Pancreas (tissue), 10 donors: ENCODE measurements around the gene PLIN3. TPM values are rescaled to one million over a fixed set of nuclear protein-coding genes. Genes with fewer than 3 reads are reported as not detected.
A peak's percentile ranks its signal among the peaks of the same experiment; 100 is the strongest.
"Not testable (repeated sequence)": the region's sequence is repeated elsewhere in the genome, so short reads cannot be mapped to it uniquely, and the experiment has no call there.

Experiments used
- ATAC-seq, 4 donors: fragments of 200-7000 bp; cut with Tn5 transposase; one replicate each; pipeline versions ENCODE4 v1.8.0 to v1.9.1; 2020; ENCODE audit warnings: mild to moderate bottlenecking in 4 of 4, moderate library complexity in 4 of 4
- DNase-seq, 6 donors: peaks; one replicate each; pipeline ENCODE4 v3.0.0-alpha.2; 2020
- FAIRE-seq: peaks from 2 replicates; lab custom pipeline; 2012; peaks lifted over from hg19 to GRCh38; lab: Jason Lieb, UNC
- H3K27ac ChIP-seq, 4 donors: fragments of 200-600 bp; sonication (generic); 1 replicate in 3 of 4; 2 replicates in 1 of 4; pipeline versions ENCODE4 v1.5.0 to v1.8.0; 2020
- H3K27me3 ChIP-seq, 4 donors: fragments of 200-600 bp; one replicate each; pipeline ENCODE4 v1.8.0; 2021
- H3K36me3 ChIP-seq, 3 donors: fragments of 200-600 bp; sonication (generic) in 1 of 3; one replicate each; pipeline versions ENCODE4 v1.5.0 to v1.8.0; 2020 to 2021
- H3K4me1 ChIP-seq, 3 donors: fragments of 200-600 bp; one replicate each; pipeline ENCODE4 v1.8.0; 2021
- H3K4me3 ChIP-seq, 4 donors: fragments of 200-600 bp; sonication (generic) in 2 of 4; one replicate each; pipeline versions ENCODE4 v1.5.0 to v1.8.0; 2020 to 2021
- H3K9me3 ChIP-seq, 4 donors: fragments of 200-600 bp; one replicate each; pipeline ENCODE4 v1.8.0; 2021
- WGBS, 2 donors: extraction: QIAGEN DNeasy Blood & Tissue Kit; methylation state at CpG; one replicate each; pipeline ENCODE4 v1.1.7; 2013; 5-methylcytosine and 5-hydroxymethylcytosine counted together
- intact Hi-C, 3 donors: fragments of 100-400 bp; cut with DNase I; formaldehyde crosslinking; loops; one replicate each; pipeline versions ENCODE4 v1.11.1 to v1.14.2; 2022
- polyA plus RNA-seq, 2 donors: library from polyadenylated mRNA; stranded (reverse); fragments of 200-250 nt; gene quantifications; one replicate each; pipeline ENCODE4 v1.2.3, GENCODE V29; 2013
- total RNA-seq, 6 donors: library from RNA; stranded (reverse); fragmentation: NEBNext Ultra II Directional in 4 of 6; extraction: Animal tissue kit (Norgen Biotek cat#: 25700) in 4 of 6; gene quantifications; one replicate each; pipeline versions ENCODE4 v1.2.1 to v1.2.4, GENCODE V29; 2021 to 2023
- TF ChIP-seq, protein P1 (sequence below), 4 donors: fragments of 200-600 bp; sonication (generic) in 3 of 4; IDR thresholded peaks; one replicate each; pipeline versions ENCODE4 v1.5.0 to v1.8.0; 2021; ENCODE audit warnings: antibody characterized with exemption in 4 of 4
- donor health status: healthy with polysubstance abuse.
- donor health status: DM: no; HTN: no; CAD: no; lungs with moderate emphysema.
- donor health status: DM: no; HTN: no; CAD: no.
- donor health status: control.
- donor health status: control.
- donor health status: Bipolar disorder and iron deficiency.
- donor health status: DM: yes; HTN: yes; CAD: no.
- donor health status: DM: no; HTN: no; CAD: no.
- donor health status: DM: no; HTN: no; CAD: no.
- donor health status: DM: yes; HTN: yes; CAD: no.

PLIN3 gene
- total and polyA plus RNA-seq, 8 donors = 9.3 to 34.2 (median 13.0) TPM

DNA sequence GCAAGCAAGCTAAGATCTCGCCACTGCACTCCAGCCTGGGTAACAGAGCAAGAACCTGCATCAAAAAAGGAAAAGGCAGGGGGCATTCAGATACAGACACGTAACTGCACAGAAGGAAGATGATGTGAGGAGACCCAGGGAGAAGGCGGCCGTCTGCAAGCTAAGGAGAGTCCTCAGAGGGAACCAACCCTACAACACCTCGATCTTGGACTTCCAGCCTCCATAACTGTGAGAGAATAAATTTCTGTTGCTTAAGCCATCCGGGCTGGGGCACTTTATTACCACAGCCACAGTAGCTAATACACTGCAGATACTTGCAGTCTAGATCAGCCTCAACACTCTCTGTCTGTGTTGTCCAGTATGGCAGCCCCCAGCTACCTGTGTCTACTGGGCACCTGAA lies 43.9 kb downstream of the PLIN3 start:
- FAIRE-seq (no peak), DNase-seq (no peak), ATAC-seq (no peak)
- no peak overlapping the region for H3K27ac ChIP-seq
- intact Hi-C loops = no loop called here
- no peak overlapping the region for H3K4me3 ChIP-seq
- TF ChIP-seq, protein P1, sequence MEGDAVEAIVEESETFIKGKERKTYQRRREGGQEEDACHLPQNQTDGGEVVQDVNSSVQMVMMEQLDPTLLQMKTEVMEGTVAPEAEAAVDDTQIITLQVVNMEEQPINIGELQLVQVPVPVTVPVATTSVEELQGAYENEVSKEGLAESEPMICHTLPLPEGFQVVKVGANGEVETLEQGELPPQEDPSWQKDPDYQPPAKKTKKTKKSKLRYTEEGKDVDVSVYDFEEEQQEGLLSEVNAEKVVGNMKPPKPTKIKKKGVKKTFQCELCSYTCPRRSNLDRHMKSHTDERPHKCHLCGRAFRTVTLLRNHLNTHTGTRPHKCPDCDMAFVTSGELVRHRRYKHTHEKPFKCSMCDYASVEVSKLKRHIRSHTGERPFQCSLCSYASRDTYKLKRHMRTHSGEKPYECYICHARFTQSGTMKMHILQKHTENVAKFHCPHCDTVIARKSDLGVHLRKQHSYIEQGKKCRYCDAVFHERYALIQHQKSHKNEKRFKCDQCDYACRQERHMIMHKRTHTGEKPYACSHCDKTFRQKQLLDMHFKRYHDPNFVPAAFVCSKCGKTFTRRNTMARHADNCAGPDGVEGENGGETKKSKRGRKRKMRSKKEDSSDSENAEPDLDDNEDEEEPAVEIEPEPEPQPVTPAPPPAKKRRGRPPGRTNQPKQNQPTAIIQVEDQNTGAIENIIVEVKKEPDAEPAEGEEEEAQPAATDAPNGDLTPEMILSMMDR (IDR thresholded peaks at IDR 0.05) = no peak
- no peaks in the 10 kb centered on the region for H3K27me3 ChIP-seq
- WGBS, 2 donors = 87 to 92% methylated on average over 6 of the region's 6 CpGs
- H3K9me3 ChIP-seq = no peaks in the 10 kb centered on the region
- H3K4me1 ChIP-seq = peaks cover 0 to 10% (median 0%) of the 10 kb centered on the region in 3 donors
- H3K36me3 ChIP-seq = no peaks in the 10 kb centered on the region

DNA sequence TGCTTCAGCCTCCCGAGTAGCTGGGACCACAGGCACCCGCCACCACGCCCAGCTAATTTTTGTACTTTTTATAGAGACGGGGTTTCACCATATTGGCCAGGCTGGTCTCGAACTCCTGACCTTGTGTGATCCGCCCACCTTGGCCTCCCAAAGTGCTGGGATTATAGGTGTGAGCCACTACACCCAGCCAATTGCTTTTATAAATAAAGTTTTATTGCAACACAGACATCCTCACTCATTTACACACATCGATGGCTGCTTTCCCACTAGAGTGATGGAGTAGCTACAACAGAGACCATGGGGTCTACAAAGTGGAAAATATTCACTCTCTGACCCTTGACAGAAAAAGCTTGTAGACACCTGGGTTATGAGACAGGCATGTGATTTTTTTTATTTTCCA lies 45.1 kb downstream of the PLIN3 start:
- 98 to 99% methylated on average over 7 of the region's 7 CpGs for WGBS, 2 donors
- intact Hi-C loops, H3K27me3 ChIP-seq, FAIRE-seq, DNase-seq, ATAC-seq, H3K36me3 ChIP-seq, H3K4me3 ChIP-seq, H3K9me3 ChIP-seq, H3K4me1 ChIP-seq, H3K27ac ChIP-seq: not testable (repeated sequence)

GRCh38 chr19:4821265-4821664 lies 46.2 kb downstream of the PLIN3 start:
- no peak for DNase-seq
- no peak for FAIRE-seq
- no peak for ATAC-seq
- no peaks in the 10 kb centered on the region for H3K9me3 ChIP-seq
- TF ChIP-seq, protein P1 (IDR thresholded peaks at IDR 0.05) = no peak
- no peak overlapping the region for H3K27ac ChIP-seq
- H3K36me3 ChIP-seq = peaks cover 0 to 4% (median 0%) of the 10 kb centered on the region in 3 donors
- 87 to 95% methylated on average over 4 of the region's 4 CpGs for WGBS, 2 donors
- H3K4me3 ChIP-seq = no peak overlapping the region
- H3K27me3 ChIP-seq = no peaks in the 10 kb centered on the region
- intact Hi-C loops = no loop called here
- H3K4me1 ChIP-seq = no peaks in the 10 kb centered on the region

GRCh38 chr19:4817467-4818277 lies 49.8 kb downstream of the PLIN3 start:
- TF ChIP-seq, protein P1 (IDR thresholded peaks at IDR 0.05) = no peak
- H3K4me1 ChIP-seq = peaks cover 0 to 9% (median 0%) of the 10 kb centered on the region in 3 donors
- no peak for ATAC-seq
- H3K27me3 ChIP-seq = no peaks in the 10 kb centered on the region
- intact Hi-C loops = loop anchor here in 2 of 3 donors (10.0 kb wide), 2 partner anchors 207 to 217 kb away; no protein-coding TSS in a partner anchor
- no peak overlapping the region for H3K27ac ChIP-seq
- H3K36me3 ChIP-seq = peaks cover 0 to 4% (median 0%) of the 10 kb centered on the region in 3 donors
- 90 to 91% methylated on average over 32 of the region's 32 CpGs for WGBS, 2 donors
- peak in 2 of 6 donors; percentile 45 to 74 for DNase-seq
- no peak overlapping the region for H3K4me3 ChIP-seq
- no peaks in the 10 kb centered on the region for H3K9me3 ChIP-seq
- no peak for FAIRE-seq

DNA sequence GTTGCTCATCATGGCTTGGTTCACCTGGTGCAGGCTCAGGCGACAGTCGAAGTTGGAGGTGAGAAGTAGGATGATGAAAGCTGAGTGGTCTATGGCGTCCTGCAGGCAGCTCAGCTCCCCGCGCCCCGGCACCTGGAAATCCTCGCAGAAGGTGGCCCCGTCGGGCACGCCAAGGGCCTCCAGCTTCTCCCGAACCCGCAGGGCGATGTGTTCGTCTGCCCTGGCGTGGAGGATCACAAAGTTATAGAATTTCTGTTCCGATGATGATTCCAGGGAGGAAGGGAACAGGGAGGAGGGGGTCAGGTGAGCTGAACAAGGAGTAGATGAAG lies 50.6 kb downstream of the PLIN3 start:
- FAIRE-seq = no peak
- H3K27ac ChIP-seq = no peak overlapping the region
- H3K4me3 ChIP-seq = no peak overlapping the region
- H3K4me1 ChIP-seq = peaks cover 0 to 9% (median 0%) of the 10 kb centered on the region in 3 donors
- TF ChIP-seq, protein P1 (IDR thresholded peaks at IDR 0.05) = no peak
- no peak for DNase-seq
- H3K36me3 ChIP-seq = peaks cover 0 to 4% (median 0%) of the 10 kb centered on the region in 3 donors
- no peaks in the 10 kb centered on the region for H3K9me3 ChIP-seq
- intact Hi-C loops = loop anchor here in 2 of 3 donors (10.0 kb wide), 2 partner anchors 208 to 218 kb away; no protein-coding TSS in a partner anchor
- ATAC-seq = no peak
- 92 to 96% methylated on average over 16 of the region's 16 CpGs for WGBS, 2 donors
- H3K27me3 ChIP-seq = no peaks in the 10 kb centered on the region
